GM04503 (cell line): ENCODE results near the gene PDE6D.
"Not testable (repeated sequence)": the region's sequence is repeated elsewhere in the genome, so short reads cannot be mapped to it uniquely, and the experiment has no call there.

Source experiments
- DNase-seq: peaks from one replicate; pipeline ENCODE4 v3.0.0-alpha.2; 2012; ENCODE audit warnings: low read depth

The PDE6D gene

DNA sequence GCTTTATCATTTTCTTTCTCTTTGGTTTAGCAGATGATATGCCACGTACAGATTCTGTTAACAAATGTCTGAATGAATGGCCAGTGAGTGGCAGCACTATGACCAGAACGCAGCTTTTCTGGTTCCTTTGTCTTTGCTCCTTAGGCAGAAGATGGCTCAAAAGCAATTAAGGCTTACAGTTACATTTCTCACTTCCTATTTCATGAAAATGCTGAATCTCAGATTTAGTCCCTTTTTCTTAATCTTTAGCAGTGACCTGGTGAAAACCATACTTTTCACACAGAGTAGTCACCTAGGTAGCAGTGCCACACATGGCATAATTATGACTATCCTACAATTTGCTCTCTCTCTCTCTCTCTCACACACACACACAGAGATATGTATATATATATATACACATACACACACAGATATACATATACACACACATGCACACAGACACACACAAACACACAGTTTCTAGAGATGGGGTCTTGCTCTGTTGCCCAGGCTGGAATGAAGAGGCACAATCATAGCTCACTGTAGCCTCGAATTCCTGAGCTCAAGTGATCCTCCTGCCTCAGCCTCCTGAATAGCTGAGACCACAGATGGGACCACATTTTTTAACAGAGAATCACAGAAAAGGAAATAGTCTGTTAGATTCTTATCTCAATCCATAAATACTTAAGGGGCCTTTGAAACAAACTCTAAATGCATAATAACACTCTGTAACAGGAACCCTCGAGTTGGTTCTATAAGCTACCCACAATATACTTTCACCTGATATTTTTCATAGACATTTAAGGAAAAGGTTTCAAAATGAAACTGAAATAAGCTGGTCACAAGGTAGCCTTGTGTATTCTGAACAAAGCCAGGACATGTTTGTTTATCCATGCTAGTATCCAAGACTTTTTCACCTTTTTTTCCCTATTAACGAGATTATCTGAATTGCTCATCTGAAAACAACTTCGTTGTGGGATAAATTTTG is 11.6 kb downstream of the PDE6D start:
- no peak for DNase-seq

DNA sequence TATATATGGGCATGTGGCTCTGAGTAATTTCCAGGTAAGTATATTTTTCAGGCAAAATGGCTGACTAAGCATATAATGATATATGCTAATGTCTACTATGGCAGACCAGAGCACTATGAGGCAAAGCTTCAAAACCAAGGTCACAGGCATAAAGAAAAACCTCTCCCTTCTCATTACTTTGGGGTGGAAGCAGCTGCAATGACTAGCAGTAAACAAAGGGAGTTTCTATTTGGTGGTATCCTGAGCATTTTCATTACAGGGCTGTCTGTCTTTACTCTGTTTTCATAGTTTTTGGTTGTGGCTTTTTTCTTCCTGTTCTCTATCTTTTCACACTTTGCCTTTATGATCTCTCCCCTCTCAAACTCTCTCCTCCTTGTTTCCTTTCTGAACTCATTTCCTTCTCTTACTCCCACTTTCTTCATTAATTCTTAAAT is 15.6 kb downstream of the PDE6D start:
- no peak for DNase-seq

DNA sequence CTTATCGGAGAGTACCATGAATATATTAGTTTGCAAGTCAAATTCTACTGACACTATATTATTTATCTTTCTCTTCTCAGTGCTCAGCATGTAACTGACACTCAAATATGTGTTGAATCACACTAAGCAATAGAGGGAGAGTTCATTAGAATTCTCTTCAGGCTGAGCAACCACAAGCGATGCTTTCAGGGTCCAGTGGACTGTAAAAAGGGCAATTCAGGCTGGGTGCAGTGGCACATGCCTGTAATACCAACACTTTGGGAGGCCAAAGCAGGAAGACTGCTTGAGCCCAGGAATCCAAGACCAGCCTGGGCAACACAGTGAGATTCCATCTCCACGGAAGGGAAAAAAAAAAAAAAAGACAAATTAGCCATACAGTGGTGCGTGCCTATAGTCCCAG is 16.3 kb downstream of the PDE6D start:
- DNase-seq = no peak

DNA sequence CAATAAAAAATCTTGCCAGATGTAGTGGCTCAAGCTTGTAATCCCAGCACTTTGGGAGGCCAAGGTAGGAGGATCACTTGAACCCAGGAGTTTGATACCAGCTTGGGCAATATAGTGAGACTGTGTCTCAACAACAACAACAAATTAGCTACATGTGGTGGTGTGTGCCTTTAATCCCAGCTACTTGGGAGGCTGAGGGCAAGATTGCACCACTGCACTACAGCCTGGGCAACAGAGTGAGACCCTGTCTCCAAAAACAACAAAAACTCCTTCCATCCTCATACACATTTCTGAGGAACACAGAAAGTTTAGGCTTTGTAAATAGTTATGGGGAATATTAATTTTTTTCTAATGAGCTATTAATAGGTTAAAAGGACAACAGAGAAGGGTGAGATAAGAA is 17.0 kb downstream of the PDE6D start:
- no peak for DNase-seq

DNA sequence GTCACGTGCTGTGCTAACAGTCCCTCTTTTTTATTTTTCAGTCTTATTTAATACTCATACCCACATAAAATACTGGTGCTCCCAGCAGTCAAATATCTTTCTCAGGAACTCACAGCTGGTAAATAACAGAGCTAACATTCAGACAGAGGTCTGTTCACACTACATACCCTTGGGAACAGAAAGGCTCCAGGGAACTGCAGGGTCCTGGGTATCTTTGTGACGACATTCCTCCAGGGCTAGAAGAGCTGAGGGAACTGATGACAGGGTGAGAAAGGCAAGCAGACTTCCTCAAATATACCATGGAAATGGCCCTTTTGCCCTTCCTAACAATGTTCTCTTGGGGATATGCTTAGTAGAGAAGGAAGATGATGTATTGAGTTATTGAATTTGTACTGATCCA is 19.3 kb downstream of the PDE6D start:
- no peak for DNase-seq

DNA sequence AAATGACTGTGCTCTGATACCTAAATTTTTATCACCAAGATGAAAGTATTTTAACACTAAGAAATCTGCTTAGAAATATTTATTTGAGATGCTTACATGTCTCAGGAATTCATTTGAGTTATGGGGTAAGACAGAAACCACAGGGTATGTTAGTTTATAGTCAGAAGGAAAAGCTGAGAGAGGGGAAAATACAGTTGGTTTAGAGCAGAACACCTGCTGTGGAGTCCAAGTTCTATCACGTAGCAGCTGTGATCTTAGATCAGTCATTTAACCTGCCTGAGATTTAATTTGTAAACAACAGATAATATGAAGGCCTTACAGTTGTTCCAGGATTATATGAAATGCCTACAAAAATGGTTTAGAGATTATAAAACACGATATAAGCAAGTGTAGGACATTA is 29.0 kb downstream of the PDE6D start:
- DNase-seq = no peak

DNA sequence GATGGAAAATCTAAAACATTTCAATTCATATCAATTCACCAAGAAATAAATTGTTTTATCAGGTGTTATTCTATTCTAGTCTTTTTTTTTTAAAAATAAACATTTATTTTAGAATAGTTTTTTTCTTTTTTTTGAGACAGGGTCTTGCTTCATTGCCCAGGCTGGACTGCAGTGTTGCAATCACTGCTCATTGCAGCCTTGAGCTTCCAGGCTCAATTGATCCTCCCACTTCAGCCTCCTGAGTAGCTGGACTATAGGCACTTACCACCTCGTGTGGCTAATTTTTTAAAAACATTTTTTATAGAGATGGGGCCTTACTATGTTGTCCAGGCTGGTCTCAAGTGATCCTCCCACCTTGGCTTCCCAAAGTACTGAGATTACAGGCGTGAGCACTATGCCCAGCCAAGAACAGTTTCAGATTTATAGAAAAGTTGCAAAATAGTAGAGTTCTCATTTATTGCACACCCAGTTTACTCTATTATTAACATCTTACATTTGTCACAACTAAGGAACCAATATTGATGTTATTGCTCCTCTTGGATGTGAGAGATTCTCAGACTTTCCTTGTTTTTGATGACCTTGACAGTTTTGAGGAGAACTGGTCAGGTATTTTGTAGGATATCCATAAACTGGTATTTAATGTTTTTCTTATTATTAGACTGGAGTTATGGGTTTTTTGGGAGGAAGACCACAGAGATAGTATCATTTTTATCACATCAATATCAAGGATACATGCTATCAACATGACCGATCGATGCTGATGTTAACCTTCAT is 29.9 kb downstream of the PDE6D start:
- DNase-seq = no peak

DNA sequence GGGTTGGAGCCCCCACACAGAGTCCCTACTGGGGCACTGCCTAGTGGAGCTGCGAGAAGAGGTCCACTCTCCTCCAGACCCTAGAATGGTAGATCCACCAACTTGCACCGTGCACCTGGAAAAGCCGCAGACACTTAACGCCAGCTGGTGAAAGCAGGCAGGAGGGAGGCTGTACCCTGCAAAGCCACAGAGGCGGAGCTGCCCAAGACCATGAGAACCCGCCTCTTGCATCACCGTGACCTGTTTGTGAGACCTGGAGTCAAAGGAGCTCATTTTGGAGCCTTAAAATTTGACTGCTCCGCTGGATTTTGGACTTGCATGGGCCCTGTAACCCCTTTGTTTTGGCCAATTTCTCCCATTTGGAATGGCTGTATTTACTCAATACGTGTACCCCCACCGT is 32.1 kb downstream of the PDE6D start:
- not testable (repeated sequence) for DNase-seq

DNA sequence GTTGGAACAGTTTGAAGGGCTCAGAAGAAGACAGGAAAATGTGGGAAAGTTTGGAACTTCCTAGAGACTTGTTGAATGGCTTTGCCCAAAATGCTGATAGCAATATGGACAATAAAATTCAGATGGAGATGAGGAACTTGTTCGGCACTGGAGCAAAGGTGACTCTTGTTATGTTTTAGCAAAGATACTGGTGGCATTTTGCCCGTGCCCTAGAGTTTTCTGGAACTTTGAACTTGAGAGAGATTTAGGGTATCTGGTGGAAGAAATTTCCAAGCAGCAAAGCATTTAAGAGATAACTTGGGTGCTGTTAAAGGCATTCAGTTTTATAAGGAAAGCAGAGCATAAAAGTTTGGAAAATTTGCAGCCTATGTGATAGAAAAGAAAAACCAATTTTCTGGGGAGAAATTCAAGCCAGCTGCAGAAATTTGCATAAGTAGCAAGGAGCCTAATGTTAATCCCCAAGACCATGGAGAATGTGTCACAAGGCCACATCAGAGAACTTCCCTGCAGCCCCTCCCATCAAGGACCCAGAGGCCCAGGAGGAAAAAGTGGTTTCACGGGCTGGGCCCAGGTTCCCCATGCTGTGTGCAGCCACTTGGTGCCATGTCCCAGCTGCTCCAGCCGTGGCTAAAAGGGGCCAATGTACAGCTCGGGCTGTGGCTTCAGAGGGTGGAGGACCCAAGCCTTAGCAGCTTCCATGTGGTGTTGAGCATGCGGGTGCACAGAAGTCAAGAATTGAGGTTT is 32.8 kb downstream of the PDE6D start:
- not testable (repeated sequence) for DNase-seq

DNA sequence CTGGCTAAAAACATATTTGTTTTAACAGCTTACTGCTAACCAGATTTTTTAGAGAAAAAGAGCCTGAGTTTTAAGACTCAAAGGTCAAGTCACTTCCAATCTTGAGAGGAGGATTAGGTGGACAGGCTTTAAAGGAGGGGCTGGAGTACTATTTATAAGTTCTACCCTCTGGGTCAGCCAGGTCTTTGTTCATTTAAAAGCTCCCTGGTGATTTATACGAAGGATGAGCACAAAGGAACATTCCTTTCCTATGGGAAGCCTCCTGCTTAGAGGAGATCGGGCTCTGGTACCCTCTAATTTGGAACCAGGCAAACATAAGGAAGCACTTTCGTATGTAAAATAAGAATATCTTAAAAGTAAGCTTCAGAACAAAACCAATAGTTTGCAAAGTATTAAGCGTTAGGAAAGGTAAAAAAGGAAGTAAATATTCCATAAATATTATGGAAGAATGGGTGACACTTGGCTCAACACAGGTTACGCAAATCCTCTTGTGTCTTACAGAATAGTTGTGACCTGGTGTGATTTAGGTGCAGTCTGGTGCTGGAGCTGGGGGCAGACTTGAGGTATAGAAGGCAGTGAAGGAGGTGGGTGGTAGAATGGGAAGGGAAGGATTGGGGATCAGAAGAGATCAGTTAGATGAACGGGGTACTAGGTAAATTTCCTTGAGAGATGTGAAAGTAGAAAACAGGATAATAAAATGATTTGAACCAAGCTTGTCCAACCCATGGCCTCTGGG is 35.6 kb downstream of the PDE6D start:
- no peak for DNase-seq

DNA sequence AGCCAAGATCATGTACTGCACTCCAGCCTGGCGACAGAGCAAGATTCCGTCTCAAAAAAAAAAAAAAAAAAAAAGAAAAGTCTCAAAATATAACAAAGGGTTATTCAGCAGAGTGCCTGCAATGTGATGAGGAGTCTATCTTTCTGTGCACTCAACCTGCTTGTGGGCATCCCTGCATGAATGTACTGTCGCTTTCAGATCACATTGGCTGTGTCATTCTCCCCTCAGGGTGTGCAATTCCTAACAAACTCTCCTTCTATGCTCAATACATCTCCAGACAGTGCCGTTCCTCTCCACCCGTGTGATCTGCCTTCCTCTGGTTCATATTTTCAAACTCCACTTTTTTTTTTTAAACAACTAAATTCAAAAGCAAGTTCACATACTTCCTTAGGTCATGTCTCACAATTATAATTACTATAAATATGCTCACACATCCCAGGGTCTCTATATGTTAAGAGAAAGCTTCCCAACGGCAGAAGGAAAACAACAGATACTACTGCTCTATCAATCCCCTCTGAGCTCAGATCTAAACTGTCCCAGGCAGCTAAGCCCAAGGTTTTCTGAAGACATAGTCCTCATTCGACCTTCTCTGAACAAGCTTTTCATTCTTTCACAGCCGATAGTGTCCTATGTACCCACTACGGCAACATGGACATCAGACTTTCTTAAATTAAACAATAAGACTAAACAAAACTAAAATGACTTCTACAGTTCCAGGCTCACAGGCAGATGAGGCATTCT is 37.5 kb downstream of the PDE6D start:
- no peak for DNase-seq

DNA sequence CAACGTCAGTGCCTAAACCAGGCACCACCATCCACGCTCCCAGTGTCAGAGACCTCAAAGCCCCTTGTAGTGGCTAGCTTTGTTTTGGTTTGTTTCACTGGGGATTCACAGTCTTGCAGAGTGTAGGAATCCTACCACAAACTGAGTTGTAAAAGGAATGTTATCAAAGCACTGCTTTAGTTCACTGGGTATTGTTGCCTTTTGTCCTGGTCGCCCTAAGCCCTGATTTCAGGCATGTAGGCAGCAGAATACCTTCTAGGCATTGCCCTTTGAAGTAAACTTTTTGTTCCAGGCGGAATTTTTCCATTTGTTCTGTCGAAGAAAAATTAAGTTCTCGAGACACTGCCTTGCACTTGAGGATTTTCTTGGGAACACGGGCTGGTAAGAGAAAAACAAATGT is 43.3 kb downstream of the PDE6D start:
- DNase-seq = no peak

DNA sequence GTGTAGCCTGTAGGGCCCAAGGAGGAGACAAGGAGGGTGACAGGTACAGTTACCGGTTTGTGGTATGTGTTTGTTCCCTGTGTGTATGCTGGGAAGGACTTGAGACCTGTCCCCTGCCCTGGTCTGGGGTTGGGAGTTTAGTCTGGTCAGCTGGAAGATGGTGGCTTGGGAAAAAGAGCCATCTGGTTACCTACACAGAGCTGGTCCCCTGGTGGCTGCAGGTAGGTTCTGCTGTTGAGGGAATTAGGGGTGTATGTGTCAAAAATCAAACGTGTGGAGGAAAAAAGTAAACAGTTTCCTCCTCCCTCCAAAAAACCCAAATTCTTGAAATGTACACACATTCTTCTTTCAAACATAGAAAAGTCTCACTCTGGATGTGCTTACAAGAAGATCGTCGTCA is 48.5 kb downstream of the PDE6D start:
- DNase-seq = no peak

DNA sequence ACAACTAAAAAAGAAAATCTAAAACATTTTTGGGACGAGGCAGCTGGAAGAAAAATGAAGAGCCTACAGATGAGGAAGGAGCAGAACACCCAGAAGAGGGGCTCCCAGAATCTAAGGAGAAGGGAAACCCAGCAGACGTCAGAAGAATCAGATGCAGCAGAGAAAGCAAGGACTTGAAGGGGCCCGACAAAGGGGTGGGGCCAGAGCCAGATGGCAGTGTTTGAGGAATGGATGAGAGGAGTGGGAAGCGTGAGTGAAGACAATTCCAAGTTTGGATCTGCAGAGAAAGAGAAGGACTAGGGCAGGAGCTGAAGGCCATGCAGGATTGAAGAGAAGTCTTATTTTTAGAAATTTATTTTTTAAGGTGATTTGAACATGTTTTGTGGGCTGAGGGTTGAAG is 53.5 kb downstream of the PDE6D start:
- no peak for DNase-seq

DNA sequence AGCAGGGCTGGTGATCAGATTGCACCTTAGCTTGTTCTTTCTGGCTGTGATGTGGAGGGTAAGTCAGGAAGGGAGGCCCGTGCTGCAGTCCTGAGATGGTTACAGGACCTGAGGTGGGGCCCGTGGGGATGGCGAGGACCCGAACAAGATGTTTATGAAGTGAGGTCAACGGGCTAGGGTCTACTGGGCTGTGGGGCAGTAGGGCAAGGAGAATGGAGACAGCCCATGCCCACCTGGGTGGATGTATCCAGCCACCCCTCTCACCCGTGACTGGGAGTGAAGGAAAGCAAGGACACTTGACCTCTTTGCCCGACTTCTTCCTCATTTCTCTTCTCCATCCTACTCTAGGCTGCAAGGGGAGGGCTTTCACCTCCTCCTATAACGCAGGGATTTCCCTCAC is 54.8 kb downstream of the PDE6D start:
- no peak for DNase-seq

DNA sequence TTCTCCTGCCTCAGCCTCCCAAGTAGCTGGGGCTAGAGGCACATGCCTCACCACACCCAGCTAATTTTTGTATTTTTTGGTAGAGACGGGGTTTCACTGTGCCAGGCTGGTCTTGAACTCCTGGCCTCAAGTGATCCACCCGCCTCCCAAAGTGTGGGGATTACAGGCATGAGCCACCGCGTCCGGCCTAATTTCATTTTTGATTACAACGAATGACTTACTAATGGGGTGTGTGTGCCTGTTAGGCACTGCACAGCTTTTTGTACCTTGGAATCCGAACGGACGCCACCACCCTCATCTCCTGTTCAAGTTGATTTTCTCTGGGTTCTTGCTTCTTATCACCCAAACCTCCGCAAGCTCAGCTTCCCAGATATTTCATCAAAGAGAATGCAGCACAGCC is 55.6 kb downstream of the PDE6D start:
- DNase-seq = no peak

DNA sequence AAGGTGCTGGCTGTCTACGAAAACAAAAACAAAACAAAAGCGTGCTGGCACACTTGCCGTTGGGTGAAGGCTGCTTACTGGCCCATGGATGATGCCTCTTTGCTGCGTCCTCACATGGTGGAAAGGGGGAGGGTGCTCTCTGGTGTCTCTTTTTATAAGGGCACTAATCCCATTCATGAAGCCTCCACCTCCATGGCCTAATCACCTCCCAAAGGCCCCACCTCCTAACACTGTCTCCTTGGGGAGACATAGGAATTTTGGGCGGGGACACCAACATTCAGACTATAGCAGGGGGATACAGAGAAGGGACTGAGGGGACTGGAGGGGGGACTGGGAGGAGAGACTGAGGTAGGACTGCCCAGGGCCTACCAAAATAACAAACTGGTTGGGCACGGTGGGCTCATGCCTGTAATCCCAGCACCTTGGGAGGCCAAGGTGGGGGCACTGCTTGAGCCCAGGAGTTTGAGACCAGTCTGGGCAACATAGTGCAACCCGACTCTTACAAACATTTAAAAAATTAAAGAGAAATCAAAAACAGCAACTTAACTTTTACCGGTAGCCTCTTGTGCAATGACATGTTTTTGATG is 58.3 kb downstream of the PDE6D start:
- no peak for DNase-seq

DNA sequence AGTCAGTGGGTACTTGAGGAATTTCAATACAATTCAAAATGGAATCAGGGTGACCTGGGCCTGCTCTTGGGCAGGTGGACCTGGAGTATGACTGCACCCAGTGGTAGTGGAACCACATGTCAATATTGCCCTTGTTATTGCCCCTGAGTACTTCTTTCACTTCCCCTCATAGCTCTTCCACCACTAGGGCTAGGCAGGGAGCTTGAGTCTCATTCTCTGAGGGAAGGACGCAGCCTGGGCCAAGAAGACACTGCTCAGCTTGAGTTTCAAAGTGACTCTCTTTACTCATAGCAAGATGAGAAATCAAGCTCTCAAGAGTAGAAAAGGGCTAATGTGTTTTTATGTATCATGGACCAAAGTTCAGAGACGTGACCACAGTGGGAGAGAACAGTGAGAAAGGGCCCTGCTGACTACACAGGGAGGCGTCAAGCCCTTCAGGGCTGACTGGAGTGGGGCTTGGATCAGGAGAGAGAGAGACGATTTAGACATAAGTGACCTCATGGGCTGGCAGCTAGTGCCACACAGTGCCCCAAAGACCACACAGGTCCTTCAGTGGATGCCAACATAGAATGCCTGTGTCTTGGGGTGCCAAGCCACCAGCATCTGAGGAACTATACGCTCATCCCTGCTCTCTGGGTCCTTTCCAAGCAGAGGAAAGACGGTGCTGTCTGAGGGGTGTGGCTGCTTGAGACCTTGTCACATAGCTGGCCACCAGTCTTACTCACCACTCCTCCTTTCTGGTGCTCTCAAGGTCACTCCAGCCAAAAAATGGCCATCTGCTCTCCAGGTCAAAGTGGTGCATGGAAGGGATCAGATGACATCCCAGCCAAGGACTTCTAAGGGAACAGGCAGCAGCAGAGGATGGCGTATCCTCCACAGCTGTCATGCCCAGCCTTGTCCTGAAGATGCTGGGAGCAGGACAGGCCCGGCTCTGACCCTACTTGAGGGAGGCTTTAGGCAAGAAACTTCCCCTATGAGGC is 59.8 kb downstream of the PDE6D start:
- no peak for DNase-seq

DNA sequence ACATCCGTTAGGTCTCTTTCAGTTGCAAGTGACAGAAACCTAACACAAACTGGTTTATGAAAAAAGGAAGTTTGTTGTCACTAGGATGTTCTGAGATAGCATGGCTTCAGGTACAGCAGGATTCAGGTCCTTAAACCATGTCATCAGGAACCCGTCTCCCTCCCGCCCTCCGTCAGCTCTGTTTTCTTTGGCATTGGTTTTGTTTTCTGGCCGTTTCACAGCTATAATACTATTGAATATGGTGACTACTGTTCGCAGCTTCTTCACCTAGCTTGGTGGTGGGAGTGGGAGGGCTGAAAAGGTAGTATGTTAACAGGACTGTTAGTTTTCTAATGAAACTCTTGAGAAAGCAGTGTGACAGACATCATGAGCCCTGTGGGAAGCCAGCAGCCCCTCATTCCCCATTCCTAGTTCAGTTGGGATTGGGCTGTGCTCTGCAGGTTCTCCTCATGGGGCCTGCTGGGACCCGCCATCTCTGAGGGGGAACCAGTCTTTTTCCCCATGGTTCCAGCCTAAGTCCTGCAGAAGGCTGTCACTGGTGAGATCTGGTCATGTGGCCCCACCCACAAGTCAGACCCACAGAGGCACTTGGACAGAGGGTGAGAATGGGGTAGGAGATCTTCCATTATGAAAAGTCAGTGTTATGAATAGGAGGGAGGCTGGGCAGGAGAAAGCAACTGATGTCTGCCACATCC is 60.6 kb downstream of the PDE6D start:
- no peak for DNase-seq
